NB4 (cell line): ENCODE measurements around the gene STRIP2.

Source experiments
- POLR2A ChIP-seq: IDR thresholded peaks from 2 replicates; pipeline ENCODE4 v1.6.1; 2011; ENCODE audit warnings: mild to moderate bottlenecking; ENCODE audit not compliant: insufficient read length; ENCODE audit errors: extremely low read depth
- TF ChIP-seq, protein P1 (sequence below): IDR thresholded peaks from one replicate; pipeline ENCODE4 v1.5.1; 2012; ENCODE audit warnings: low read depth, low read length
- TF ChIP-seq, protein P2 (sequence below): IDR thresholded peaks from 2 replicates; pipeline ENCODE4 v1.6.1; 2011; ENCODE audit warnings: low read depth, low read length

DNA sequence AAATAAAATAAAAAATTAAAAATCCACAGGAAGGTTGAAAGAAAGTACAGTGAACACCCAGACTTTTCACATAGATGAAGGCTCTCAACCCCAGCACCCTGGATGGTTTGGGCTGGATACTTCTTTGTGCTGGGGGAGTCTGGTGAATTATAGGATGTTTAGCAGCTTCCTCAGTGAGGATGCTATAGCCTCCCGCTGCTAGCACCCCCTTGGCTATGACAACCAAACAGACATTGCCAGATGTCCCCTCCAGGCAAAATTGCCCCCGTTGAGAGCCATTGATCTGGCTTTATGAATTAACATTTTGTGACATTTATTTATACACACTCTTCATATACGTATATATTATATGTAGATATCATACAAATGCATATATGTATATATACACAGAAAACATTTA, 89.7 kb downstream of the STRIP2 start:
- TF ChIP-seq, protein P1, sequence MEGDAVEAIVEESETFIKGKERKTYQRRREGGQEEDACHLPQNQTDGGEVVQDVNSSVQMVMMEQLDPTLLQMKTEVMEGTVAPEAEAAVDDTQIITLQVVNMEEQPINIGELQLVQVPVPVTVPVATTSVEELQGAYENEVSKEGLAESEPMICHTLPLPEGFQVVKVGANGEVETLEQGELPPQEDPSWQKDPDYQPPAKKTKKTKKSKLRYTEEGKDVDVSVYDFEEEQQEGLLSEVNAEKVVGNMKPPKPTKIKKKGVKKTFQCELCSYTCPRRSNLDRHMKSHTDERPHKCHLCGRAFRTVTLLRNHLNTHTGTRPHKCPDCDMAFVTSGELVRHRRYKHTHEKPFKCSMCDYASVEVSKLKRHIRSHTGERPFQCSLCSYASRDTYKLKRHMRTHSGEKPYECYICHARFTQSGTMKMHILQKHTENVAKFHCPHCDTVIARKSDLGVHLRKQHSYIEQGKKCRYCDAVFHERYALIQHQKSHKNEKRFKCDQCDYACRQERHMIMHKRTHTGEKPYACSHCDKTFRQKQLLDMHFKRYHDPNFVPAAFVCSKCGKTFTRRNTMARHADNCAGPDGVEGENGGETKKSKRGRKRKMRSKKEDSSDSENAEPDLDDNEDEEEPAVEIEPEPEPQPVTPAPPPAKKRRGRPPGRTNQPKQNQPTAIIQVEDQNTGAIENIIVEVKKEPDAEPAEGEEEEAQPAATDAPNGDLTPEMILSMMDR, result no peak
- TF ChIP-seq, protein P2, sequence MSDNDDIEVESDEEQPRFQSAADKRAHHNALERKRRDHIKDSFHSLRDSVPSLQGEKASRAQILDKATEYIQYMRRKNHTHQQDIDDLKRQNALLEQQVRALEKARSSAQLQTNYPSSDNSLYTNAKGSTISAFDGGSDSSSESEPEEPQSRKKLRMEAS, result no peak
- no peak for TF ChIP-seq POLR2A
